ENCODE measurements around the gene SRSF3.

Gene SRSF3

GRCh38 chr6:36550473-36551000, 43.6 kb upstream of the SRSF3 start:
- TF ChIP-seq, protein P1, sequence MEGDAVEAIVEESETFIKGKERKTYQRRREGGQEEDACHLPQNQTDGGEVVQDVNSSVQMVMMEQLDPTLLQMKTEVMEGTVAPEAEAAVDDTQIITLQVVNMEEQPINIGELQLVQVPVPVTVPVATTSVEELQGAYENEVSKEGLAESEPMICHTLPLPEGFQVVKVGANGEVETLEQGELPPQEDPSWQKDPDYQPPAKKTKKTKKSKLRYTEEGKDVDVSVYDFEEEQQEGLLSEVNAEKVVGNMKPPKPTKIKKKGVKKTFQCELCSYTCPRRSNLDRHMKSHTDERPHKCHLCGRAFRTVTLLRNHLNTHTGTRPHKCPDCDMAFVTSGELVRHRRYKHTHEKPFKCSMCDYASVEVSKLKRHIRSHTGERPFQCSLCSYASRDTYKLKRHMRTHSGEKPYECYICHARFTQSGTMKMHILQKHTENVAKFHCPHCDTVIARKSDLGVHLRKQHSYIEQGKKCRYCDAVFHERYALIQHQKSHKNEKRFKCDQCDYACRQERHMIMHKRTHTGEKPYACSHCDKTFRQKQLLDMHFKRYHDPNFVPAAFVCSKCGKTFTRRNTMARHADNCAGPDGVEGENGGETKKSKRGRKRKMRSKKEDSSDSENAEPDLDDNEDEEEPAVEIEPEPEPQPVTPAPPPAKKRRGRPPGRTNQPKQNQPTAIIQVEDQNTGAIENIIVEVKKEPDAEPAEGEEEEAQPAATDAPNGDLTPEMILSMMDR (IDR thresholded peaks at IDR 0.05), result no peak
- no peak for DNase-seq (ENCODE audit: low spot score)
- Histone ChIP-seq H3K4me3 (no peak overlapping the region), H3K27ac (no peak overlapping the region)

- no peak for DNase-seq (ENCODE audit: low spot score)
- Histone ChIP-seq H3K27ac (no peak overlapping the region), H3K4me3 (no peak overlapping the region)
- TF ChIP-seq, protein P1 (IDR thresholded peaks at IDR 0.05), result no peak
Observed at GRCh38 chr6:36555750-36556252, 38.4 kb upstream of the SRSF3 start.

- DNase-seq (ENCODE audit: low spot score), result no peak
- H3K4me3 ChIP-seq, result no peak overlapping the region
- H3K27ac ChIP-seq, result no peak overlapping the region
- TF ChIP-seq, protein P1 (IDR thresholded peaks at IDR 0.05), result no peak
Observed at GRCh38 chr6:36556281-36556680, 37.9 kb upstream of the SRSF3 start.

- Histone ChIP-seq H3K4me3 (no peak overlapping the region), H3K27ac (no peak overlapping the region)
- DNase-seq (ENCODE audit: low spot score), result no peak
- TF ChIP-seq, protein P1 (IDR thresholded peaks at IDR 0.05), result no peak
Observed at GRCh38 chr6:36559011-36559793, 35.0 kb upstream of the SRSF3 start.

GRCh38 chr6:36560822-36561221, 33.3 kb upstream of the SRSF3 start:
- TF ChIP-seq, protein P1 (IDR thresholded peaks at IDR 0.05), result no peak
- no peak overlapping the region for H3K4me3 ChIP-seq
- DNase-seq (ENCODE audit: low spot score), result no peak
- no peak overlapping the region for H3K27ac ChIP-seq

- TF ChIP-seq, protein P1 (IDR thresholded peaks at IDR 0.05), result no peak
- no peak for DNase-seq (ENCODE audit: low spot score)
- no peak overlapping the region for H3K27ac ChIP-seq
- H3K4me3 ChIP-seq, result no peak overlapping the region
Observed at GRCh38 chr6:36563237-36563927, 30.8 kb upstream of the SRSF3 start.
